CD4-positive, alpha-beta T cell (primary cell): ENCODE data around the gene SCARF1. TPM values are rescaled to one million over a fixed set of nuclear protein-coding genes. Genes with fewer than 3 reads are reported as not detected.

Experiments
- ATAC-seq: fragments of 200-7000 bp; cut with Tn5 transposase; one replicate; pipeline ENCODE4 v1.10.0; 2022; ENCODE audit warnings: mild to moderate bottlenecking; ENCODE audit not compliant: poor library complexity
- CTCF ChIA-PET: fragments of 350-600 bp; sonication (Branson Sonifier 250); formaldehyde crosslinking; loops from one replicate; lab custom pipeline; 2021; ENCODE audit warnings: antibody characterized with exemption, inconsistent platforms; lab: Charles Lee
- POLR2A ChIA-PET: fragments of 350-600 bp; sonication (Branson Sonifier 250); formaldehyde crosslinking; loops from one replicate; lab custom pipeline; 2021; ENCODE audit warnings: antibody characterized with exemption, inconsistent platforms; lab: Charles Lee
- DNase-seq, 14 experiments: peaks; one replicate each; pipeline ENCODE4 v3.0.0-alpha.2; 2013 to 2020; ENCODE audit warnings: mixed read lengths in 2 of 14
- H3K27ac ChIP-seq, 2 donors: one replicate each; pipeline versions ENCODE4 v1.5.1 to v1.7.0; 2013; ENCODE audit warnings: low read length in 2 of 2, low read depth in 1 of 2, mild to moderate bottlenecking in 1 of 2
- H3K27me3 ChIP-seq, 2 experiments: 1 replicate in 1 of 2; 2 replicates in 1 of 2; pipeline versions ENCODE4 v1.6.1 to v1.7.0; 2013; ENCODE audit warnings: low read length in 2 of 2, control low read depth in 1 of 2, mild to moderate bottlenecking in 1 of 2, moderate library complexity in 1 of 2; ENCODE audit not compliant: insufficient read depth in 2 of 2, control insufficient read depth in 1 of 2
- H3K36me3 ChIP-seq: one replicate; pipeline ENCODE4 v1.6.1; 2013; ENCODE audit warnings: low read length, control low read depth; ENCODE audit not compliant: insufficient read depth
- H3K4me1 ChIP-seq: one replicate; pipeline ENCODE4 v1.6.1; 2013; ENCODE audit warnings: low read length, control low read depth; ENCODE audit not compliant: insufficient read depth
- H3K4me3 ChIP-seq: one replicate; pipeline ENCODE4 v1.5.1; 2013; ENCODE audit warnings: mild to moderate bottlenecking, low read length, moderate library complexity
- H3K9me3 ChIP-seq, 2 experiments: 1 replicate in 1 of 2; 2 replicates in 1 of 2; pipeline versions ENCODE4 v1.6.1 to v1.7.0; 2013; ENCODE audit warnings: low read length in 2 of 2, mild to moderate bottlenecking in 2 of 2, control low read depth in 1 of 2, moderate library complexity in 1 of 2; ENCODE audit not compliant: control insufficient read depth in 1 of 2, insufficient read depth in 1 of 2
- H3K27ac Mint-ChIP-seq: one replicate; pipeline ENCODE4 v1.8.0; 2020; ENCODE audit warnings: mixed read lengths
- H3K27me3 Mint-ChIP-seq: one replicate; pipeline ENCODE4 v1.8.0; 2021; ENCODE audit warnings: mixed read lengths
- H3K36me3 Mint-ChIP-seq: one replicate; pipeline ENCODE4 v1.8.0; 2021; ENCODE audit warnings: low read depth, mixed read lengths
- H3K4me1 Mint-ChIP-seq: one replicate; pipeline ENCODE4 v1.8.0; 2021; ENCODE audit warnings: low read depth, mixed read lengths
- H3K4me3 Mint-ChIP-seq: one replicate; pipeline ENCODE4 v1.8.0; 2020; ENCODE audit warnings: mild to moderate bottlenecking, mixed read lengths
- H3K9me3 Mint-ChIP-seq: one replicate; pipeline ENCODE4 v1.8.0; 2020; ENCODE audit warnings: mixed read lengths
- CTCF ChIP-seq: fragments of 200-600 bp; IDR thresholded peaks from one replicate; pipeline ENCODE4 v1.8.0; 2022; ENCODE audit warnings: antibody characterized with exemption, mild to moderate bottlenecking
- intact Hi-C, 2 experiments: fragments of 100-400 bp; cut with DNase I in 1 of 2; cut with micrococcal nuclease in 1 of 2; formaldehyde crosslinking; loops; one replicate each; pipeline versions ENCODE4 v1.15.1 to v1.9.0; 2023 to 2025; cut with DNase I, micrococcal nuclease
- total RNA-seq, 174 experiments: library from RNA in 2 of 174; stranded (reverse) in 2 of 174; gene quantifications; one replicate each; pipeline ENCODE4 v1.2.3 and lab custom pipeline; 2021 to 2026

The SCARF1 gene
- total RNA-seq, 2 experiments from 2014 or later: 0.41 to 0.45 TPM

GRCh38 chr17:1616101-1616500, 29.4 kb downstream of the SCARF1 start:
- Mint-ChIP-seq H3K27ac (no peak overlapping the region), H3K4me1 (no peaks in the 10 kb centered on the region), H3K36me3 (no peaks in the 10 kb centered on the region), H3K4me3 (no peak overlapping the region), H3K27me3 (no peaks in the 10 kb centered on the region), H3K9me3 (no peaks in the 10 kb centered on the region)
- Histone ChIP-seq H3K27me3 (no peaks in the 10 kb centered on the region), H3K4me1 (peaks cover 7% of the 10 kb centered on the region), H3K9me3 (no peaks in the 10 kb centered on the region), H3K36me3 (no peaks in the 10 kb centered on the region), H3K4me3 (no peak overlapping the region), H3K27ac (no peak overlapping the region)
- TF ChIP-seq CTCF: no peak
- ATAC-seq (no peak), DNase-seq (no peak)
- intact Hi-C loops: loop anchor here in 1 of 2 experiments (5.0 kb wide), 1 partner anchor 34 kb away; no protein-coding TSS in a partner anchor
- POLR2A ChIA-PET: no interaction called here
- CTCF ChIA-PET: interaction anchor here (1.9 kb wide), 1 partner anchor 14 kb away, joined by 6 read pairs; no protein-coding TSS in a partner anchor

GRCh38 chr17:1612400-1612799, 33.1 kb downstream of the SCARF1 start:
- ATAC-seq: no peak
- H3K27me3 ChIP-seq: no peaks in the 10 kb centered on the region
- no peak overlapping the region for H3K27ac Mint-ChIP-seq
- TF ChIP-seq CTCF: no peak
- H3K4me3 Mint-ChIP-seq: no peak overlapping the region
- no peak overlapping the region for H3K4me3 ChIP-seq
- H3K27me3 Mint-ChIP-seq: no peaks in the 10 kb centered on the region
- no peaks in the 10 kb centered on the region for H3K36me3 Mint-ChIP-seq
- ChIA-PET POLR2A (no interaction called here), CTCF (no interaction called here)
- H3K27ac ChIP-seq: no peak overlapping the region
- no peaks in the 10 kb centered on the region for H3K9me3 Mint-ChIP-seq
- H3K9me3 ChIP-seq: no peaks in the 10 kb centered on the region
- intact Hi-C loops: no loop called here
- no peaks in the 10 kb centered on the region for H3K4me1 Mint-ChIP-seq
- H3K4me1 ChIP-seq: peaks cover 1% of the 10 kb centered on the region
- no peak for DNase-seq
- no peaks in the 10 kb centered on the region for H3K36me3 ChIP-seq

DNA sequence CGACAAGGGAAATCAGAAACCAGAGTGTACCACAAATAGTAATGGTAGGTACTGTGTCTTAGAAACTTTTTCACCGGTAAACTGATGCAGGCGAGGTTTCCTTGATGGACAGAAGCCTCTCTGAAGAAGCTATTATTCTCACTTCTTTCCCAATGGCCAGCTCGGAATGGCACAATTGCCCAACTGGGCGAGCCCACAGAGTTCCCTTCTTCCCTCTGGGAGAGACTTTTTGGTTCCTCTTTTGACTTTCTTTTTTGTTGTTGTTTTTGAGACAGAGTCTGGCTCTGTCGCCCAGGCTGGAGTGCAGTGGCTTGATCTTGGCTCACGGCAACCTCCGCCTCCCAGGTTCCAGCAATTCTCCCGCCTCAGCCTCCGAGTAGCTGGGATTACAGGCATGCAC, 33.8 kb downstream of the SCARF1 start:
- H3K4me1 Mint-ChIP-seq: no peaks in the 10 kb centered on the region
- ATAC-seq: no peak
- no peak overlapping the region for H3K4me3 ChIP-seq
- H3K27ac Mint-ChIP-seq: no peak overlapping the region
- ChIA-PET POLR2A (interaction anchor here (1.0 kb wide), 1 partner anchor 18 kb away, joined by 3 read pairs; no protein-coding TSS in a partner anchor), CTCF (no interaction called here)
- intact Hi-C loops: no loop called here
- H3K9me3 Mint-ChIP-seq: no peaks in the 10 kb centered on the region
- H3K4me3 Mint-ChIP-seq: no peak overlapping the region
- no peaks in the 10 kb centered on the region for H3K36me3 Mint-ChIP-seq
- DNase-seq: peak in 2 of 14 experiments; percentile 45 to 49
- H3K27ac ChIP-seq: no peak overlapping the region
- no peaks in the 10 kb centered on the region for H3K27me3 Mint-ChIP-seq
- no peaks in the 10 kb centered on the region for H3K36me3 ChIP-seq
- TF ChIP-seq CTCF: no peak
- H3K27me3 ChIP-seq: no peaks in the 10 kb centered on the region
- H3K9me3 ChIP-seq: no peaks in the 10 kb centered on the region
- peaks cover 7% of the 10 kb centered on the region for H3K4me1 ChIP-seq
